HG03175 (cell line): ENCODE measurements around the gene RSRC2.
"Not testable (repeated sequence)": the region's sequence is repeated elsewhere in the genome, so short reads cannot be mapped to it uniquely, and the experiment has no call there.

Source experiments
- ATAC-seq: cut with Tn5 transposase; IDR thresholded peaks from one replicate; pipeline ENCODE4 v1.9.1; 2021; ENCODE audit warnings: mild to moderate bottlenecking, moderate library complexity; ENCODE audit not compliant: unreplicated experiment

The RSRC2 gene

GRCh38 chr12:122526683-122527477, at the start of gene RSRC2, which contains the start of gene KNTC1:
Gene RSRC2 (minus strand): TSS chr12:122526936. CDS start chr12:122526853, 83 bp downstream.
Gene KNTC1 (plus strand): TSS chr12:122527249. CDS start chr12:122530064, 2,815 bp downstream.
- ATAC-seq: peak; percentile 89

- no peak for ATAC-seq
Observed at GRCh38 chr12:122571821-122572220, 45.1 kb upstream of the RSRC2 start.

GRCh38 chr12:122570006-122570405, 43.3 kb upstream of the RSRC2 start:
- ATAC-seq: not testable (repeated sequence)

GRCh38 chr12:122569288-122569687, 42.6 kb upstream of the RSRC2 start:
- no peak for ATAC-seq

- not testable (repeated sequence) for ATAC-seq
Observed at GRCh38 chr12:122566816-122567215, 40.1 kb upstream of the RSRC2 start.

GRCh38 chr12:122563361-122563760, 36.6 kb upstream of the RSRC2 start:
- no peak for ATAC-seq

- ATAC-seq: no peak
Observed at GRCh38 chr12:122560138-122560537, 33.4 kb upstream of the RSRC2 start.

GRCh38 chr12:122558745-122559641, 32.3 kb upstream of the RSRC2 start:
- no peak for ATAC-seq

- no peak for ATAC-seq
Observed at GRCh38 chr12:122547330-122547729, 20.6 kb upstream of the RSRC2 start.

- ATAC-seq: peak; percentile 76
Observed at GRCh38 chr12:122545855-122546254, 19.1 kb upstream of the RSRC2 start.

GRCh38 chr12:122544537-122544936, 17.8 kb upstream of the RSRC2 start:
- ATAC-seq: no peak

- ATAC-seq: no peak
Observed at GRCh38 chr12:122538496-122538895, 11.8 kb upstream of the RSRC2 start.

- ATAC-seq: no peak
Observed at GRCh38 chr12:122537021-122537420, 10.3 kb upstream of the RSRC2 start.

GRCh38 chr12:122533856-122534255, 7.1 kb upstream of the RSRC2 start:
- no peak for ATAC-seq

GRCh38 chr12:122528992-122529391, 2.3 kb upstream of the RSRC2 start:
- no peak for ATAC-seq

- no peak for ATAC-seq
Observed at GRCh38 chr12:122528582-122528981, 1.8 kb upstream of the RSRC2 start.

GRCh38 chr12:122527478-122527944, 775 bp upstream of the RSRC2 start:
- ATAC-seq: no peak

- ATAC-seq: no peak
Observed at GRCh38 chr12:122523846-122524718, 2.7 kb downstream of the RSRC2 start.

- no peak for ATAC-seq
Observed at GRCh38 chr12:122523280-122523679, 3.5 kb downstream of the RSRC2 start.

- ATAC-seq: no peak
Observed at GRCh38 chr12:122520676-122521075, 6.1 kb downstream of the RSRC2 start.

- no peak for ATAC-seq
Observed at GRCh38 chr12:122519418-122519817, 7.3 kb downstream of the RSRC2 start.
